HEK293 (cell line): ENCODE results near the gene CACNG6.

Source experiments
- MEIS1 ChIP-seq: sonication (generic); formaldehyde crosslinking; IDR thresholded peaks from 2 replicates; pipeline ENCODE4 v1.8.1; 2022; ENCODE audit warnings: missing genetic modification reagents, mild to moderate bottlenecking, borderline replicate concordance
- ZNF292 ChIP-seq: fragments of 450-650 bp; formaldehyde crosslinking; IDR thresholded peaks from 2 replicates; pipeline ENCODE4 v1.5.1; 2016; ENCODE audit warnings: low read depth, missing biosample characterization, missing genetic modification characterization, borderline replicate concordance
- ZNF354C ChIP-seq: fragments of 450-650 bp; formaldehyde crosslinking; IDR thresholded peaks from 2 replicates; pipeline ENCODE4 v1.5.1; 2016; ENCODE audit warnings: missing biosample characterization, missing genetic modification characterization, low read depth, borderline replicate concordance
- ZNF473 ChIP-seq: fragments of 450-650 bp; formaldehyde crosslinking; IDR thresholded peaks from 2 replicates; pipeline ENCODE4 v1.5.1; 2017; ENCODE audit warnings: missing biosample characterization, missing genetic modification characterization
- ZNF558 ChIP-seq: fragments of 450-650 bp; formaldehyde crosslinking; IDR thresholded peaks from 2 replicates; pipeline ENCODE4 v1.5.1; 2016; ENCODE audit warnings: missing biosample characterization, missing genetic modification characterization
- ZNF768 ChIP-seq: fragments of 450-650 bp; formaldehyde crosslinking; IDR thresholded peaks from 2 replicates; pipeline ENCODE4 v1.5.1; 2018; ENCODE audit warnings: missing biosample characterization, mild to moderate bottlenecking, missing genetic modification characterization
- ZNF830 ChIP-seq: fragments of 450-650 bp; IDR thresholded peaks from 2 replicates; pipeline ENCODE4 v1.5.0; 2018; ENCODE audit warnings: missing biosample characterization, missing genetic modification characterization, low read depth, mild to moderate bottlenecking, moderate library complexity
- ZSCAN5A ChIP-seq: fragments of 450-650 bp; formaldehyde crosslinking; IDR thresholded peaks from 2 replicates; pipeline ENCODE4 v1.5.1; 2016; ENCODE audit warnings: missing biosample characterization, missing genetic modification characterization
- TF ChIP-seq, protein P1 (sequence below): fragments of 450-650 bp; formaldehyde crosslinking; IDR thresholded peaks from 2 replicates; pipeline ENCODE4 v1.5.1; 2016; ENCODE audit warnings: missing biosample characterization, missing genetic modification characterization
- TF ChIP-seq, protein P2 (sequence below): fragments of 450-650 bp; formaldehyde crosslinking; IDR thresholded peaks from 2 replicates; pipeline ENCODE4 v1.5.1; 2016; ENCODE audit warnings: missing biosample characterization, missing genetic modification characterization
- TF ChIP-seq, protein P3 (sequence below): fragments of 450-650 bp; formaldehyde crosslinking; IDR thresholded peaks from 2 replicates; pipeline ENCODE4 v1.5.1; 2016; ENCODE audit warnings: missing biosample characterization, missing genetic modification characterization

GRCh38 chr19:54021363-54021762 lies 29.9 kb downstream of the CACNG6 start:
- no peak for TF ChIP-seq ZNF292 (tag by site-specific recombination)
- no peak for TF ChIP-seq ZSCAN5A (tag by site-specific recombination)
- no peak for TF ChIP-seq ZNF768 (tag by site-specific recombination)
- TF ChIP-seq ZNF473 (tag by site-specific recombination) = no peak
- no peak for TF ChIP-seq ZNF558 (tag by site-specific recombination)
- TF ChIP-seq ZNF354C (tag by site-specific recombination) = no peak
- no peak for TF ChIP-seq ZNF830 (tag by site-specific recombination)
- TF ChIP-seq, protein P1, sequence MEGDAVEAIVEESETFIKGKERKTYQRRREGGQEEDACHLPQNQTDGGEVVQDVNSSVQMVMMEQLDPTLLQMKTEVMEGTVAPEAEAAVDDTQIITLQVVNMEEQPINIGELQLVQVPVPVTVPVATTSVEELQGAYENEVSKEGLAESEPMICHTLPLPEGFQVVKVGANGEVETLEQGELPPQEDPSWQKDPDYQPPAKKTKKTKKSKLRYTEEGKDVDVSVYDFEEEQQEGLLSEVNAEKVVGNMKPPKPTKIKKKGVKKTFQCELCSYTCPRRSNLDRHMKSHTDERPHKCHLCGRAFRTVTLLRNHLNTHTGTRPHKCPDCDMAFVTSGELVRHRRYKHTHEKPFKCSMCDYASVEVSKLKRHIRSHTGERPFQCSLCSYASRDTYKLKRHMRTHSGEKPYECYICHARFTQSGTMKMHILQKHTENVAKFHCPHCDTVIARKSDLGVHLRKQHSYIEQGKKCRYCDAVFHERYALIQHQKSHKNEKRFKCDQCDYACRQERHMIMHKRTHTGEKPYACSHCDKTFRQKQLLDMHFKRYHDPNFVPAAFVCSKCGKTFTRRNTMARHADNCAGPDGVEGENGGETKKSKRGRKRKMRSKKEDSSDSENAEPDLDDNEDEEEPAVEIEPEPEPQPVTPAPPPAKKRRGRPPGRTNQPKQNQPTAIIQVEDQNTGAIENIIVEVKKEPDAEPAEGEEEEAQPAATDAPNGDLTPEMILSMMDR = no peak
- TF ChIP-seq, protein P2, sequence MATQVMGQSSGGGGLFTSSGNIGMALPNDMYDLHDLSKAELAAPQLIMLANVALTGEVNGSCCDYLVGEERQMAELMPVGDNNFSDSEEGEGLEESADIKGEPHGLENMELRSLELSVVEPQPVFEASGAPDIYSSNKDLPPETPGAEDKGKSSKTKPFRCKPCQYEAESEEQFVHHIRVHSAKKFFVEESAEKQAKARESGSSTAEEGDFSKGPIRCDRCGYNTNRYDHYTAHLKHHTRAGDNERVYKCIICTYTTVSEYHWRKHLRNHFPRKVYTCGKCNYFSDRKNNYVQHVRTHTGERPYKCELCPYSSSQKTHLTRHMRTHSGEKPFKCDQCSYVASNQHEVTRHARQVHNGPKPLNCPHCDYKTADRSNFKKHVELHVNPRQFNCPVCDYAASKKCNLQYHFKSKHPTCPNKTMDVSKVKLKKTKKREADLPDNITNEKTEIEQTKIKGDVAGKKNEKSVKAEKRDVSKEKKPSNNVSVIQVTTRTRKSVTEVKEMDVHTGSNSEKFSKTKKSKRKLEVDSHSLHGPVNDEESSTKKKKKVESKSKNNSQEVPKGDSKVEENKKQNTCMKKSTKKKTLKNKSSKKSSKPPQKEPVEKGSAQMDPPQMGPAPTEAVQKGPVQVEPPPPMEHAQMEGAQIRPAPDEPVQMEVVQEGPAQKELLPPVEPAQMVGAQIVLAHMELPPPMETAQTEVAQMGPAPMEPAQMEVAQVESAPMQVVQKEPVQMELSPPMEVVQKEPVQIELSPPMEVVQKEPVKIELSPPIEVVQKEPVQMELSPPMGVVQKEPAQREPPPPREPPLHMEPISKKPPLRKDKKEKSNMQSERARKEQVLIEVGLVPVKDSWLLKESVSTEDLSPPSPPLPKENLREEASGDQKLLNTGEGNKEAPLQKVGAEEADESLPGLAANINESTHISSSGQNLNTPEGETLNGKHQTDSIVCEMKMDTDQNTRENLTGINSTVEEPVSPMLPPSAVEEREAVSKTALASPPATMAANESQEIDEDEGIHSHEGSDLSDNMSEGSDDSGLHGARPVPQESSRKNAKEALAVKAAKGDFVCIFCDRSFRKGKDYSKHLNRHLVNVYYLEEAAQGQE (tag by site-specific recombination) = no peak
- TF ChIP-seq, protein P3, sequence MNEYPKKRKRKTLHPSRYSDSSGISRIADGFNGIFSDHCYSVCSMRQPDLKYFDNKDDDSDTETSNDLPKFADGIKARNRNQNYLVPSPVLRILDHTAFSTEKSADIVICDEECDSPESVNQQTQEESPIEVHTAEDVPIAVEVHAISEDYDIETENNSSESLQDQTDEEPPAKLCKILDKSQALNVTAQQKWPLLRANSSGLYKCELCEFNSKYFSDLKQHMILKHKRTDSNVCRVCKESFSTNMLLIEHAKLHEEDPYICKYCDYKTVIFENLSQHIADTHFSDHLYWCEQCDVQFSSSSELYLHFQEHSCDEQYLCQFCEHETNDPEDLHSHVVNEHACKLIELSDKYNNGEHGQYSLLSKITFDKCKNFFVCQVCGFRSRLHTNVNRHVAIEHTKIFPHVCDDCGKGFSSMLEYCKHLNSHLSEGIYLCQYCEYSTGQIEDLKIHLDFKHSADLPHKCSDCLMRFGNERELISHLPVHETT = no peak
- TF ChIP-seq MEIS1 (CRISPR knock-in tag) = no peak
